ENCODE results near the gene IRF7.

The IRF7 gene

GRCh38 chr11:563066-563811 lies 52.5 kb downstream of the IRF7 start:
- DNase-seq = no peak

Measured in central memory CD4-positive, alpha-beta T cell (primary cell).